KG1 (cell line): ENCODE measurements around the gene COL20A1.
"Not testable (repeated sequence)": the region's sequence is repeated elsewhere in the genome, so short reads cannot be mapped to it uniquely, and the experiment has no call there.

ENCODE experiments used
- DNase-seq: peaks from one replicate; lab custom pipeline; 2025; lab: John Stamatoyannopoulos, UW

COL20A1 gene

DNA sequence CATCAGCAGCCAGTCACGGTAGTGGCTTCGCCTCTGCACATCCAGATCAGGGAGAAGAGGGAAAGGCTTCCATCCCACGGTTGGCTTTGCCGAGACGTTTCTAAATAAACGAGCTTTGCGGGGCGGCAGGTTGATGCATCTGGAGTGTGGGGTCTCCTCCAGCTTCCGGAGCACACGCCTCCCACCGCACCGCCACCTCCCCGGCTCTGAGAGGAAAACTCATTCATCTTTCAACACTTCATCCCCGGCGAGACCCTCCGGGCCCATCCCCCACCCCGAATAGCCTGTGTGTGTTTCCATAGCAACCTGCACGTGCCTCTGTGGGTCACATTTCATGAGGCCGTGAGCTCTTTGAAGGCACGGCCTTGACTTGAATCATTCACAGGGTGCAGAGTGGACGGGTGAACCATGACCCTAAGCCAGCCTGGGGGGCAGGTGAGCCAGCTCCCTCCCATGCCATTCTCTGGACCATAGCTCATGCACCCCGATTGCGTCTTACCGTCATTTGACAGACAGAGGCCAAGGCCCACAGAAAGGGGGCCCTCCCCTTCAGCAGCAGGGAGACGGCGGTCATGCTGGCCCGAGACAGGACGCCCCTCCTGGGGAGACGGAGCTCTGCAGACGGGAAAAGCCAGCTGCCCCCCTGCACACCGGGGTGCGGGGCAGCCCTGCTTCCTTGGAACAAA lies 84.4 kb downstream of the COL20A1 start:
- no peak for DNase-seq

DNA sequence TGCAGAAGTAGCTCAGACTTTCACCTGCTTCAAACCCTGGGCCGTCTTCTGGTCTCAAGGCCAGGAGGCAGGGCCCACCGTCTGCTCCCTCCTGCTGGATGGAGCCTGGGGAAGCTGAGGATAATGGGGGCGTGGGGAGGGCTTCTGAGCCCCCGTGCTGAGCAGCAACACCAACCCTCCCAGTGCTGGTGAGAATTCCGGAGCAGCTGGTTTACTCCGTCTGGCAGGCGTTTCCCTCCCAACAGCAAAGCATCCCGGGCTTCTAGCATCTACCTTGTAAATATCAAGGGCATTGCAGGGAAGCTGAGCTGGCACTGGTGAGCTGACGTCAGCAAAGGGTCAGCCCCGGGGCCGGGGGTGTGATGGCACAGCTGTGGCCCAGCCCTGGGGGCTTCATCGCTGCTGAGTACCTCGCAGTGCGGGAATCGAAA lies 85.0 kb downstream of the COL20A1 start:
- DNase-seq = no peak

DNA sequence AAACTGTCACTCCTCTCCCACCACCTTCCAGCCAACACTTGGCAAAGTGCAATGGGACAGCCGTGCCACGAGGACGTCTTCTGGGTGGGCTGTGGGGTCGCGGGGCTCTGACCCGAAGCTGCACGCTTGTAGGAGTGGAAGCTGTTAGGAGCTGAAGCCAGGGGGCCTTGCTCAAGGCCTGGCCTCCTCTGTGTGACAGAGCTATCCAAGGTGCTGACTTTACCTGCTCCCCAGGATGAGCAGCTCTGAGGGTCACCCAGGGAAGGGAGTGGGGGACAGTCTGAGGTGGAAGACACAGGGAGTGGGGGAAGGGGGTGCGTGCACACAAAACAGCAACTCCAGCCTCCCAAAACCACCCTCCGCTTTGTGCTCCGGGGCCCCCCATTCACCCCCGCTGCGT lies 85.6 kb downstream of the COL20A1 start:
- no peak for DNase-seq

DNA sequence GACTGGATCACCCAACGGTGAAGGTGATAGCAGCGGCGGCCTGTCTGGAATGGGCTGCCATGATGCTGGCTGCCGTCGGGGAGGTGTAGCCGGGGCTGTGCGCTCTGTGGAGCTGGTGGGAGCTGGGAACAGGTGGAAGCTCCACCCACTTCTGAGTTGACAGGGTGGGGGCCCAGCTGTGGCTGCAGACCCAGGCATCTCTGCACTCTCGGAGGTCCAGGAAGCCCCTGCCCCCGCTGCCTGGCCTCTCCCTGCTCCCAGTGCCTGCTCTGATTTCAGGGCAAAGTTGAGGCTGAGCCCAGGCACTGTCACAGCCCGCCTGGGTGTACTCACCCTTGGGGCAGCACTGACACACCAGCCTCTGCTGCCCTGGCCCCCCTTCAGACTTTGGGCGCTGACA lies 86.3 kb downstream of the COL20A1 start:
- DNase-seq = no peak

DNA sequence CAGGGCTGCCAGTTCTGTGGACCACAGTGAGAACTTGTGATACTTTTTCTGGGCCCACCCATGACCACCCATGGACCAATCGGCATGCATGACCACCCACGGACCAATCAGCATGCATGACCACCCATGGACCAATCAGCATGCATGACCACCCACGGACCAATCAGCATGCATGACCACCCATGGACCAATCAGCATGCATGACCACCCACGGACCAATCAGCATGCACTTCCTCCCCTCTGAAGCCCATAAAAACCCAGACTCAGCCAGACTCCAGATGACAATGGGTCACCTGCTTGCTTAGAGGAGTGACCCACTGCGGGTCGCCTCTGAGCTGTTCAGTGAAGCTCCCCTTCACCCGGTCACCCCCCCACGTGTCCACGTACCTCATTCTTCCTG lies 86.9 kb downstream of the COL20A1 start:
- DNase-seq = not testable (repeated sequence)

DNA sequence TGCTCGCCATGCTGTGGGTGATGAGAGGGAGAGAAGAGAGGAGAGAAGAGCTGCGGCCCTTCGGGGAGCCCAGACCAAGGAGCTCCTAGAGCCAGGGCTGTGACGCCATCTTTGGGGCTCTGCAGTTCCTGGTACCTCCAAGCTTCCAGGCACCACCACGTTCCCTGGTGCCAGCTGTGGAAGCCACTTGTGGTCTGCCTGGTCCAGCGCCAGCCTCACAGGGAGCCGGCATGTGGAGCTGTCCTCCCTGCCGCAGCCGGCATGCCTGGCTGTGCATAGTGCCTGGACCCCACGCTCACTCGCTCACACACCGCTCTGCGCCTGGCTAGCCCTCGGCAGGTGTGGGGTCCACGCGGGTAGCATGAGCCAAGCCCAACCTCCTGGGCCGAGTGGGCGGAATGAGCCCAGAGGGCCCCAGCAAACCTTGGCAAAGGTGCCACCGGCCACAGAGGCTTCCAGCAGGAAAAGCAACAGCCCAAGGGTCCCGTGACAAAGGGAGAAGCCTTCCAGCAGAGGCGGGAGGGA lies 87.4 kb downstream of the COL20A1 start:
- no peak for DNase-seq

GRCh38 chr20:63381781-63382431 lies 88.9 kb downstream of the COL20A1 start:
- no peak for DNase-seq

- DNase-seq = no peak
These were observed 89.7 kb downstream of the COL20A1 start for GRCh38 chr20:63382551-63383300.

- no peak for DNase-seq
These were observed 90.6 kb downstream of the COL20A1 start for GRCh38 chr20:63383556-63383955.

DNA sequence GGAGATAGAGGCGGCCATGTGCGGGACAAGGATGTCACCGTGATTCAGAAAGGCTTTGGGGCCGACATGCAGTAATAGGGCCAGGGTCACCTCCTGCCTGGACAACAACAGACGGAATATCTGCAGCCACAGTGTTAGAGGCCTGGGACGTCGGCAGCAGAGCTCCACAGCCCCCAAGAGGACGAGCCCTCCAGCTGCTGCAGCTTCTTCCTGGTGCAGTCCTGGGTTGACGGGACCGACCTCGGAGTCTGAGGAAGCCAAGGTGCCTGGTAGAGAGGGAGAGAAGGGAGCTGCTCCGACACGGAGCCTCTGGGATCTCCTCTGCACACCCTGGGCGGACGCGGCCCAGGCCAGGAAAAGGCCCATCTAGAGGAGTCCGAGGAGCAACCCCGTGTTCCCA lies 91.3 kb downstream of the COL20A1 start:
- DNase-seq = no peak
